Bone marrow (tissue), 2 donors: ENCODE measurements around the gene CYP3A7.
"Not testable (repeated sequence)": the region's sequence is repeated elsewhere in the genome, so short reads cannot be mapped to it uniquely, and the experiment has no call there.

Experiments used
- DNase-seq, 2 donors: peaks; one replicate each; lab custom pipeline; 2025; lab: John Stamatoyannopoulos, UW

Gene CYP3A7

DNA sequence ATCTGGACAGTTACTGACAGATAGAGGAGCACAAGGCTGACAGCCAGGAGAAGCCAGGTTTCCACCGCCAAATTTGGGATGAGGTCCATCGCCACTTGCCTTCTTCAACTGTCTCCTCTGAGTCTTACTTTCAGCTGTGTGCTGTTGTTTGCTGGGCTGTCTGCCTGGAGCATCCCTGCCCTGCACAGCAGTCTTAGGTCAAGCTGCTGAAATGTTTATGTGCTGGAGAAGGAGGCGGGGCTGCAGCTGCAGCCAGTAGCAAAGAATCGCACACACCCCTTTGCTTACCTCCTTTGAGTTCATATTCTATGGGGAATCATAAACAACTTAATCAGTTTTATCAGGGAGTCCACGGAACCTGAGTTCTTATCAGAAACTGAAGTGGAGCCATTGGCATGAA, 35.0 kb downstream of the CYP3A7 start:
- DNase-seq = no peak

DNA sequence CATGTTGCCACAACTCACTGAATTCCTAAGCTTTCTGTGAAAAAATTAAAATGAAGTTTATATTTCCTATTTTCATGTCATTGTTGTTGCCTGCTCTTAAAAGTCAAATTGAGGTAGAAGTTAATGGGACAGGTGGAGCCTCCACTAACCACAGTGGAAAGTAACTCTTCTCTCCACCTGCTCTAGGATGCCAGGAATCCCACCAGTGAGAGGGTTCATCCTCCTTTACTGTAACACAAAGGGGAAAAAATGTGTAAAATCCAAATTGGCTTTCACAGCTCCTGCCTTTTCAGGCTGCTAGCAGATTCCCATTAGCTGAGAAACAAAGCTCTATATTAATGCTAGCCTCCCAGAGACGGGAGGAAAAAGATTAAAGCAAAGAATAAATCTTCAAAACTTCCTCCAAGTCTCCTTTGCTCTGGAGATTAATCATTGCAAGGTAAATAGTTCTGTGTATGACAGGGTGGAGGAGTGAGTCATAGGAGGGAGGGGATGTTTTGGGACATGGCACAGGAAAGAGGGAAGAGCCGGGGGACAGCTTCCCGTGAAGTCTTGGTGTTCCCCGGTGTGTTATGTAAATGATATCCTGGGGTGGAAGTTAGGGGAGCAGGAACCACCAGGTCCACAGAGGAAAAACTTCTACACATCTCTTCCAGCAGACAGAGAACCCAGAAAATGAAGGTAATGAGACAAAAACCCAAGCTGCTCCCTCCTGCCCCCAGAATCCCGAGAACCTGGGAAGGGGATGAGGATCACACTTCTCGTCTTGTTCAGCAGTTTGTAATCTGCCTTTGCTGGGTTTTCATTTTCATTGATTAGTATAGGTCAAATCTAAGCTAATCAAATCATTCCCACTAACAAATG, 35.9 kb downstream of the CYP3A7 start:
- not testable (repeated sequence) for DNase-seq

DNA sequence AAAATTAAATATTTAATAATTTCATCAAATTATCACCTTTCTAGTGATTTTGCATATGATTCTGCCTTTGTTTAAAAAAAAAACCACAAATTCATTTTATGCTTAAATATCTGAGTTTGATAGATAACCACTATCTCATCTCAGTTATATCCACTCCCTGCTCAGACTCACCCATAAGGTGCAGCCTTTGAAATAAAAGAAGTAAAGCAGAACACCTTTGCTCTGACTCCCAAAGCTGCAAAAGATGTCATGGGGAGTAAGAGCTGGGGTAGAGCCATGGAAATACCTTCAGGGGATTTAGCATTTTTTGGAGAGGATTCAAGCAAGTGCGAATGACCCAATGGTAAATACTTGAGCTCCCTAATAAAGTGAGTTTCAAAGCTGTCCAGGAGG, 40.1 kb downstream of the CYP3A7 start:
- DNase-seq = no peak

DNA sequence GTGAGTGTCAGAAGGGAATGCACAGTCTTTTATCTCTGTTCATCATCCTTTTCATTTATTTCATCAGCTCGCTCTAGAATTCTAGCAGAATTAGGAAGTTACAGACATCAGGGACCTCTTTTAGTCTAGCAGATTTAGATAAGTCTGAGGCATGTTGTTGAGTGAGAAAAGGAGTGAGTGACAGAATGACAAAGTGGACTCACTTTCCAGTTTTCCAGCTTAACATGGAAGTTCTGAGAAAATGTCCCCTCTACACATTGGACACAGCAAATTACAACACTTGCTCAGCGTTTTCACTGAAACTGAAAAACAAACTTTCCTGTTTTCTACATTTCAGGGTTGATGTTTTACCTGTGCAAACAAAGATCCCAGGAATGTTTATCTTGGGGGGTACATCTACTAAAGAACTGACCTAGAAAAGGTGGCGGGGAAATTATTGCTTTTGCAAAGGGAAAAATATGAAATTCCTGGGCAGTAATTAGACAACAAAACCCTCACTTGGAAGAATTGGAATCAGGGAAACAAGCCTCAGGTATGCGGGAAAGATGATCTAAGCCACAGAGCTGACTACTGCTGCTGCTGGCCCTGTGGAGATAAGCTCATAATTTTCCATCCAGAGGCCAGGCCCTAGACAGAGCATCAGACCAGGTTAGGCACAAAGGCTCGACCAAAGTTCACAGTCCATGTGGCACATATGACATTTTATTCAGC, 40.6 kb downstream of the CYP3A7 start:
- DNase-seq = no peak

DNA sequence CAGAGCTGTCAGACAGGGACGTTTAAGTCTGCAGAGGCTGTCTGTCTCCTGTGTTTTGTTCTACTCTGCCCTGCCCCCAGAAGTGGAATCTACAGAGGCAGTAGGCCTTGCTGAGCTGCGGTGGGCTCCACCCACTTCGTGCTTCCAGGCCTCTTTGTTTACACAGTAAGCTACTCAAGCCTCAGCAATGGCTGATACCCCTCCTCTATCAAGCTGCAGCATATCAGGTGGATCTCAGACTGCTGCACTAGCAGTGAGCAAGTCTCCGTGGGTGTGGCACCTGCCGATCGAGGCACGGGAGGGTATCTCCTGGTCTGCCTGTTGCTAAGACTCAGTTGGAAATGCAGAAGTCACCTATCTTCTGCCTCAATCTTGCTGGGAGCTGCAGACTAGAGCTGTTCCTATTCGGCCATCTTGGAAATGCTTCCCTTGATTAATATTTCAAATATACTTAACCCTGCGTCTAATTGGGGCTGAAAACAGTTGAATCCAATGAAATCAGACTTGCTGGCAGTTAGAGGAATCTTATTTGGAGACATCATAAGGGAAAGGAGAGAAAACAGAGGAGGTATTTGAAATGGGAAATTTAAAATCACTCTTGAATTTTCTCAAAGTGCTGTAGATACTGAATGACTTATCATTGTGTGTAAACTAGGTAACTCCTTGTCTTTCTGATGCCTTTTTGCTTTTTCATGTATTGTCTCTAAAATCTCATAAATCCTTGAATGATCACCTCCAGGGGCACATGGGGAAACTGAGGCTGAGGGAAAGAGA, 41.4 kb downstream of the CYP3A7 start:
- DNase-seq = no peak

DNA sequence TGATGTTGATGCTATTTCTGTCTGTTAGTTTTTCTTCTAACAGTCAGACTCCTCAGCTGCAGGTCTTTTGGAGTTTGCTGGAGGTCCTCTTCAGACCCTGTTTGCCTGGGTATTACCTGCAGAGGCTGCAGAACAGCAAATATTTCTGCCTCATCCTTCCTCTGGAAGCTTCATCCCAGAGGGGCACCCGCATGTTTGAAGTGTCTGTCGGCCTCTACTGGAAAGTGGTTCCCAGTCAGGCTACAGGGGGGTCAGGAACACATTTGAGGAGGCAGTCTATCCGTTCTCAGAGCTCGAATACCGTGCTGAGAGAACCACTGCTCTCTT, 41.9 kb downstream of the CYP3A7 start:
- no peak for DNase-seq

DNA sequence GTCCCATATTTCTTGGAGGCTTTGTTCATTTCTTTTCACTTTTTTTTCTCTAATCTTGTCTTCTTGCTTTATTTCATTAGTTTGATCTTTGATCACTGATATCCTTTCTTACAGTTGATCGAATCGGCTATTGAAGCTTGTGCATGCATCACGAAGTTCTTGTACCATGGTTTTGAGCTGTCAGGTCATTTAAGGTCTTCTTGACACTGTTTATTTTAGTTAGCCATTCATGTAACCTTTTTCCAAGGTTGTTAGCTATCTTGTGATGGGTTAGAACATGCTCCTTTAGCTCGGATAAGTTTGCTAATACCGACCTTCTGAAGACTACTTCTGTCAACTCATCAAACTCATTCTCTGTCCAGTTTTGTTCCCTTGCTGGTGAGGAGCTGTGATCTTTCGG, 42.4 kb downstream of the CYP3A7 start:
- not testable (repeated sequence) for DNase-seq

DNA sequence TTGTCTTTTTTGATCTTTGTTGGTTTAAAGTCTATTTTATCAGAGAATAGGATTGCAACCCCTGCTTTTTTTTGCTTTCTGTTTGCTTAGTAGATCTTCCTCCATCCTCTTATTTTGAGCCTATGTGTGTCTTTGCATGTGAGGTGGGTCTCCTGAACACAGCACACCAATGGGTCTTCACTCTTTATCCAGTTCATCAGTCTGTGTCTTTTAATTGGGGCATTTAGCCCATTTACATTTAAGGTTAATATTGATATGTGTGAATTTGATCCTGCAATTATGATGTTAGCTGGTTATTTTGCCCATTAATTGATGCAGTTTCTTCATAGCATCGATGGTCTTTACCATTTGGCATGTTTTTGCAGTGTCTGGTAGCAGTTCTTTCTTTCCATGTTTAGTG, 43.3 kb downstream of the CYP3A7 start:
- not testable (repeated sequence) for DNase-seq

DNA sequence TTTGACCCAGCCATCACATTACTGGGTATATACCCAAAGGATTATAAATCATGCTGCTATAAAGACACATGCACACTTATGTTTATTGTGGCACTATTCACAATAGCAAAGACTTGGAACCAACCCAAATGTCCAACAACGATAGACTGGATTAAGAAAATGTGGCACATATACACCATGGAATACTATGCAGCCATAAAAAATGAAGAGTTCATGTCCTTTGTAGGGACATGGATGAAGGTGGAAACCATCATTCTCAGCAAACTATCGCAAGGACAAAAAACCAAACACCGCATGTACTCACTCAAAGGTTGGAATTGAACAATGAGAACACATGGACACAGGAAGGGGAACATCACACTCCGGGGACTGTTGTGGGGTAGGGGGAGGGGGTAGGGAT, 44.1 kb downstream of the CYP3A7 start:
- DNase-seq = not testable (repeated sequence)

DNA sequence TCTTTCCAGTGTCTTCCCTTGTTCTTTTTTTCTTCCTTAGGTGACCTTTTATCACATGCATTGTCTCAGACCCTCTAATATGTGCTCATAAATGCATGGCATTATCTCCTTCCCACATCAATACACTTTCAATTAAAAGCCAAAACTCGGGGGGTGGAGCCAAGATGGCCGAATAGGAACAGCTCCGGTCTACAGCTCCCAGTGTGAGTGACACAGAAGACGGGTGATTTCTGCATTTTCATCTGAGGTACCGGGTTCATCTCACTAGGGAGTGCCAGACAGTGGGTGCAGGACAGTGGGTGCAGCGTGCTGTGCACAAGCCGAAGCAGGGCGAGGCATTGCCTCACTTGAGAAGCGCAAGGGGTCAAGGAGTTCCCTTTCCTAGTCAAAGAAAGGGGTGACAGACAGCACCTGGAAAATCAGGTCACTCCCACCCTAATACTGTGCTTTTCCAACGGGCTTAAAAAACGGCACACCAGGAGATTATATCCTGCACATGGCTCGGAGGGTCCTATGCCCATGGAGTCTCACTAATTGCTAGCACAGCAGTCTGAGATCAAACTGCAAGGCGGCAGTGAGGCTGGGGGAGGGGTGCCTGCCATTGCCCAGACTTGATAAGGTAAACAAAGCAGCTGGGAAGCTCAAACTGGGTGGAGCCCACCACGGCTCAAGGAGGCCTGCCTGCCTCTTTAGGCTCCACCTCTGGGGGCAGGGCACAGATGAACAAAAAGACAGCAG, 49.0 kb downstream of the CYP3A7 start:
- DNase-seq = not testable (repeated sequence)

DNA sequence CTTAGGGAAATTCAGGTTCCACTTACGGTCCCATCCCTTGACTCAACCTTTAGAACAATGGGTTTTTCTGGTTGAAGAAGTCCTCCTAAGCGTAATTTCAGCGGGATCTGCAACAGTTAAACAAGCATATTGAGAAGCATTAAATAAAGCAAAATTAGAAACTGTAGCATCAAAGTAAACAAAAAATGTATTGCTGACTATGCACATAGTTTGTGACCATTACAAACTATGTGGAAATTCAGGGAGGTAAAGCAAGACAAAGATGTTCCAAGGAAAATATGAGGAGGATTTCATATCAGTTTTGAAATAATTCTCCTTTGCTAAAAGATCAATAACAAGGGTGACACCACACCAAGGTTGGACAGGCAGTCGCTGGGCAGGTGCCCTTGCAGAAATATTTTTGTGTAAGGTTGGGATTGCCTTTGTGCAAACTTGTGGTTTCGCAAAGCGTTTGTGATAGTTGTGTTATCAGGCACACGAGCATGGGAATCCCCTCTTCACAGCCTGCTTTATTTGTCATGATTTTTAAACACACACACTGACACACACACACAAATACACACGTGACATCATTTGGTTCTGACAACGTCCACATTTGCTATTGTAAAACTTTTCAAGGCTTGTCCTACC, 49.8 kb downstream of the CYP3A7 start:
- DNase-seq = no peak

DNA sequence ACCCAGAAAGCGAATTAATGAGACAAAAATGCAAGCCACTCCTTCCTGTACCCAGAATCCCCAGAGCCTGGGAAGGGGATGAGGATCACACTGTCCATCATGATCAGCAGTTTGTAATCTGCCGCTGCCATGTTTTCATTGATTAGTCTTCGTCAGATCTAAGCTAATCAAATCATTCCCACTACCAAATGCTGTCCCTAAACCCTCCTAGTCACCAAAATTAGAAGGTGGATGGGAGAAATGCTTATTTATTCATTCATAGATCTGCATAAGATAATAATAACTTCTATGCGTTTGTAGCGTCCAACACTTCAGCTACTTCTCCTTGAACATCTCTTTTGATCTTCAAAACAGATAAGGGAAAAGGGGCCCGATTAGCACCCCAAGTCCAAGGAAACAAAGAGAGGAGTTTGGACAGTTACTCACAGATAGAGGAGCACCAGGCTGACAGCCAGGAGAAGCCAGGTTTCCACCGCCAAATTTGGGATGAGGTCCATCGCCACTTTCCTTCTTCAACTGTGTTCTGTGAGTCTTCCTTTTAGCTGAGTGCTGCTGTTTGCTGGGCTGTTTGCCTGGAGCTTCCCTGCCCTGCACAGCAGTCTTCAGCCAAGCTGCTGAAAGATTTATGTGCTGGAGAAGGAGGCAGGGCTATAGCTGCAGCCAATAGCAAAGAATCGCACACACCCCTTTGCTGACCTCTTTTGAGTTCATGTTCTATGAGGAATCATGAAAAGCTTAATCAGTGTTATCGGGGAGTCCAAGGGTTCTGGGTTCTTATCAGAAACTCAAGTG, 55.4 kb downstream of the CYP3A7 start, which contains the start of gene CYP3A5:
TSS of gene CYP3A5 (minus strand) at position 597 of the 792 bp plus-strand sequence. CDS start at position 497, 100 bp downstream.
- DNase-seq = no peak

DNA sequence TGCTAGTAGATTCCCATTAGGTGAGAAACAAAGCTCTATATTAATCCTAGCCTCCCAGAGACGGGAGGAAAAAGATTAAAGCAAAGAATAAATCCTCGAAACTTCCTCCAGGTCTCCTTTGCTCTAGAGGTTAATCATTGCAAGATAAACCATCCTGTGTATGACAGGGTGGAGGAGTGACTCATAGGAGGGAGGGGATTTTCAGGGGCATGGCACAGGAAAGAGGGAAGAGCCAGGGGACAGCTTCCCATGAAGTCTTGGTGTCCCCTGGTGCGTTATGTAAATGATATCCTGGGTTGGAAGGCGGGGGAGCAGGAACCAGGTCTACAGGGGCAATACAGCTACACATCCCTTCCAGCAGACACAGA, 56.0 kb downstream of the CYP3A7 start:
- no peak for DNase-seq

DNA sequence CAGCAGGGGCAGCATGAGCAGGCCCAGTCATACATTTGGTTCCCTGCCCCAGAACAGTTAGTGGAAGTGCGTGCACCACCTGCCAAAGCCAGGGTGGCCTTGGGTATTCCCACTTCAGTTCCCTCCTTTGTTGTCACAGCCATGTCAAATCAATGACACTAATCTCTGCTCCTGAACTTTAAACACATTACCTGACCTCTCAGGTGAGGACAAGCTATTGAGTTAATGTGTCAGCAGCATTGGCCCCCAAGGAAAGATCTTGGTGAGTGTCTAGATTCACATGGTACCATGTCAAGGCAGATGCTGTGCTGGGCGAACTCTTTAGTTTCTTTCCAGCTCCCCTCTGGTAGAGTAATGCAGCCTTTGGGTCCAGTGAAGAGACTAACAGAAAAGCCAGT, 57.3 kb downstream of the CYP3A7 start:
- no peak for DNase-seq

DNA sequence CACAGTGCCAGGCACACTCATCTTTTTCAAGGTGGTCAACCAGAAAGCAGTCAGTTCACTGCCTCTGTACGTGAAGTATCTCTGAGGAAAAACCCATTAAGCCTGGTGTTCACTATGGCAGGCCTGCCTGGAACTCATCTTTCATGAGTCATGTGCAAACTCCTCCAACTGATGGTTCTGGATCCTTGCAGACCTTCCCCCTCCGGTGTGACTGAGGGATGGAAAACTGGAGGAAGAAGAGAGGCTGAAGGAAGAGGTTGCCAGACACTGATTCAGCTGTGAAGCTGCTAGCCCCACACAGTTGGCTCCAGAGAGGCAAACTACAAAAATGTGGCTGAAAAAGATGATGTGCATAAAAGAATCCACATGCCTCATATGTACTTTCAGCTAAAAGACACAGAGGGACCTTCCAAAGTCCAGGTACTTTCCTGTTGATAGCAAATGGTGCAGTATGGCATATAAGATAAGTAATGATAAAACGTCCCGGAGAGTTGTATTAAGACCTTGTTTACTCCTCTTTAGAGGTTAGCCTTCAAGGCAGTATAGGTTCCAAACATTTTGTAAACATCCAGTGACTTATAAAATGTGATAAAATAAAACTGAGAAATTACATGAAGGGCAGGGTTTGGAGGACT, 57.9 kb downstream of the CYP3A7 start:
- DNase-seq = no peak

DNA sequence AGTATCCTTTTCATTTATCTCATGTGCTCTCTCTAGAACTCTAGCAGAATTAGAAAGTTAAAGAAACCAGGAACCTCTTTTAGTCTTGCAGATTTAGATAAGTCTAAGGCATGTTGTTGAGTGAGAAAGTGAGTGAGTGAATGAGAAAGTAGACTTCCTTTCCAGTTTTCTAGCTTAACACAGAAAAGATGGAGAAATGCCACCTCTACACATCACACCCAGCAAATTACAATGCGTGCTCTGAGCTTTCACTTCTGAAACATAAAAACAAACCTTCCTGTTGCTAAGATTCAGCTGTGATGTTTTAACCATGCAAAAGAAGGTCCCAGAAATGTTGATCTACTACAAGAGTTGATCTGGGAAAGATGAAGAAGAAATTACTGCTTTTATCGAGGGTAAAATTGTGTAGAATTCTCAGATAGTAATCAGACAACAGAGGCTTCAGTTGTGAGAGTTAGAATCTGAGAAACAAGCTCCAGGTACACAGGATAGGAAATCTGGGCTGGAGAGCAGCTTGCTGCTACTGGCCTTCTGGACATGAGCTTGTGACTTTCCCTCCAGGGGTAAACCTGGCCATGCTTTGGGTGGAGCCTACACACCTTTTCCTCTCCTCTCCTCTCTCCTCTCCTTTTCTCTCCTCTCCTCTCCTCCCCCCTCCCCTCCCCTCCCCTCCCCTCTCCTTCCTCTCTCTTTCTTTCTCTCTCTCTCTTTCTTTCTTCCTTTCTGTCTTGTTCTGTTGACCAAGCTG, 59.8 kb downstream of the CYP3A7 start:
- no peak for DNase-seq

DNA sequence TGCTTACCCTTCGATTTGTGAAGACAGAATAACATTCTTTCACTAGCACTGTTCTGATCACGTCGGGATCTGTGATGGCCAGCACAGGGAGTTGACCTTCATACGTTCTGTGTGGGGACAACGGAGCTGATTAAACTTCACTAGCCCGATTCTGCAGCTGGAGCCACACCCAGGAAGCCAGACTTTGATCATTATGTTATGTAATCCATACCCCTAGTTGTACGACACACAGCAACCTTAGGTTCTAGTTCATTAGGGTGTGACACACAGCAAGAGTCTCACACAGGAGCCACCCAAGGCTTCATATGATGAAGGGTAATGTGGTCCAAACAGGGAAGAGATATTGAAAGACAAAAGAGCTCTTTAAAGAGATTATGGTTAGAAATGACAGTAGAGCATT, 62.4 kb downstream of the CYP3A7 start:
- DNase-seq = no peak

DNA sequence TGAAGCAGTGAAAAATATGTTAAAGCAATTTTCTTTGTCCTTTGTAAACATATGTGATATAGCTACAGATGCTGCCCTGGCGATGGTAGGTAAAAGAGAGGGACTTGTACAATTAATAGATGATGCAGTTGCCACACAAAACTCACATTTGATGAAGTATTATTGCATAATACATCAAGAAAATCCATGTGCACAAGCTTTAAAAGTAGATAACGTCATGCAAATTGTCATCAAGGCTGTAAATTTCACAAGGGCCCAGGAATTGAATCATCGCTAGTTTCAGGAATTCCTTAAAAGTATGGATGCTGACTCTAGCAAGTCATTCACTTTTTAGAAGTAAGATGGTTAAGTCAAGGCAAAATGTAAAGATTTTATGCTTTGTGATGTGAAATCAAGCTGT, 65.2 kb downstream of the CYP3A7 start:
- DNase-seq = no peak

DNA sequence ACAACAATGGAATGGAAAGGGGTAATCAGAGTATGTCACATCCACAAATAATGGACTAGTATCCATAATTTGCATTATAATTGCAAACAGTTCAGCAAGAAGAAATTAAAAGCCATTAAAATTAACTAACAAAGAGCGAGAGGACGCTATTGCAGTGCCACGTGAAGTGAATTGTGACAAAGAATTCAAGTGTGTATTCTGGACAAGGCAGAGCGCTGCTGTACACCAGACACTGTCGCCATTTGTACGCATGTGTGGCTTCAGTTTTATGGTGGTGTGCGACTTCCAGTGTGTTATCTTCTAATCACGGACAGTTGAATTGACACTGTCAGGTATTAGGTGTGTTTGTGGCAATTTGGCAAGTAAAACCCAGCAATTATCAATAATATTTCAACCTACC, 66.5 kb downstream of the CYP3A7 start:
- no peak for DNase-seq

DNA sequence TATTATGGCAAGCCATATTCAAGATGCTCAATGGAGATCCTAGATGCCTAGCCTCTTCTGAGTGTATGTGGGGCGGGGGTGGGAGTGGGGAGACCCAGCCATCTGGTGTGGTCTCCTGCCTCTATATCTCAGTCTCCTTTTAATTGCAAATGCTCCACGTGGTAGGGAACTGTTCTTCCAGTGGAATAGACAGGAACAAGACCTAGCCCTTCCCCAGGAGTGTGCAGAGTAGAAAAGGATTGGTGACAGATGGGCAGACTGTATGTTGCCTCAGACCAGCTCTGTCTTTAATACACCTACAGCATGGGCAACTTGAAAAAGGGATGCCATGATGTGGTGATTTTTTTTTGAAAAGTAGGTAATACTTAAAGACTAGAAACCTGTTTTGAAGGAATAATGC, 67.8 kb downstream of the CYP3A7 start:
- no peak for DNase-seq
